HEK293 (cell line): ENCODE data around the gene DGKB.

Source experiments
- CTCF ChIP-seq: fragments of 450-650 bp; formaldehyde crosslinking; IDR thresholded peaks from 2 replicates; pipeline ENCODE4 v1.5.1; 2016; ENCODE audit warnings: missing biosample characterization, missing genetic modification characterization
- ELK4 ChIP-seq: IDR thresholded peaks from 2 replicates; pipeline ENCODE4 v1.6.1; 2011; ENCODE audit warnings: mild to moderate bottlenecking, low read depth, low read length, borderline replicate concordance
- ZNF133 ChIP-seq: fragments of 450-650 bp; formaldehyde crosslinking; IDR thresholded peaks from 2 replicates; pipeline ENCODE4 v1.5.1; 2016; ENCODE audit warnings: missing biosample characterization, missing genetic modification characterization
- ZNF18 ChIP-seq: fragments of 450-650 bp; formaldehyde crosslinking; IDR thresholded peaks from 2 replicates; pipeline ENCODE4 v1.5.1; 2016; ENCODE audit warnings: missing biosample characterization, missing genetic modification characterization
- ZNF184 ChIP-seq: fragments of 450-650 bp; IDR thresholded peaks from 2 replicates; pipeline ENCODE4 v1.5.1; 2018; ENCODE audit warnings: missing biosample characterization, mild to moderate bottlenecking, missing genetic modification characterization
- ZNF311 ChIP-seq: fragments of 450-650 bp; formaldehyde crosslinking; IDR thresholded peaks from 2 replicates; pipeline ENCODE4 v1.5.1; 2017; ENCODE audit warnings: missing biosample characterization, missing genetic modification characterization, borderline replicate concordance
- ZNF423 ChIP-seq: fragments of 450-650 bp; formaldehyde crosslinking; IDR thresholded peaks from 2 replicates; pipeline ENCODE4 v1.5.1; 2016; ENCODE audit warnings: missing biosample characterization, missing genetic modification characterization
- ZNF610 ChIP-seq: fragments of 450-650 bp; formaldehyde crosslinking; IDR thresholded peaks from 2 replicates; pipeline ENCODE4 v1.5.1; 2016; ENCODE audit warnings: missing biosample characterization, missing genetic modification characterization, borderline replicate concordance

- TF ChIP-seq ZNF311 (tag by site-specific recombination) (no peak), ZNF610 (no peak), CTCF (tag by site-specific recombination) (no peak), ELK4 (no peak), ZNF423 (tag by site-specific recombination) (no peak), ZNF18 (tag by site-specific recombination) (no peak), ZNF133 (no peak), ZNF184 (tag by site-specific recombination) (no peak)
These were observed 47.3 kb downstream of the DGKB start for GRCh38 chr7:14855033-14855794.
